ENCODE measurements around the gene SRSF6. TPM values are rescaled to one million over a fixed set of nuclear protein-coding genes. Genes with fewer than 3 reads are reported as not detected.

SRSF6 gene
- polyA plus RNA-seq, 1 donor (not counting 4 experiments of a cell fraction or from before 2014, with no cell fraction given) = 128 TPM

DNA sequence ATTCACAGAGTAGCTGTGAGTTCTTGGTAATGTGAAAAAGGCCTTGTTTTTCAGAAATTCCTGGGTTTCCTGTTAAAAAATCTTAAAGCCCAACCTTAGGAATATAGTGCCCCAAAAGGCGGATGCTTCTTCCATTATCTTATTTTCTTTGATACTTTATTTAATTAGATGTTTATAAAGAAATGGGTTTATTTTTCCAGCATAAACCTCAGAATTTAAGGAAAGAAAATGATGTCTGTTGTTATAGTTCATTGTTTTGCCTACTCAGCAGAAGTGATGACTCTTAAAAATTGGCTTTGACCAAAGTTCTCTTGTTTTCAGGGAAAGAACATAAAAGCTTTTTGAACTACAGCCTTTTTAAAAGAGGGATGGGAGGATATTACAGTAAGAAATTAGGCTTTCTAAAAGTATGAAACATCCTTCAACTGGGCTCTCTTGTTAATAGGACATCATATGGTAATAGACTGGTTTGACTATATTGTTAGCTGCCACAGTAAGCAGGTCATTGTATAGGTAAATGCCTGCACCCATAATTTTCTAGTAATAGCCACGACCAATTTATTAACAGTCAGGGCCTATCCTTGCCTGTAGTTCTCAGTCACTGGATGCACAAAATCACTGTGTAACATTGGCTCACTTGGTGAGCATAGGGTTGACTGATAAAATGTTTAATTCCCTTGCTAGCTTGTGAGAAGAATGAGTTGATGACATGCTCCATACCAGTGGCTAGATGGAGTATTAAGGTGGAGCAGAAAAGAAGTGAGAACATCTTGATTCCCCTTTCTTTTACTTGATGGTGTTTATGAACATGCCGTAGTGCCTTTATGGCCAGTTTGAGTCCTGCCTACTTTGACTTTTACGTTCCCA, 5.2 kb downstream of the SRSF6 start:
- no peak overlapping the region for H3K27ac ChIP-seq (ENCODE audit: control insufficient read depth, insufficient read depth, low read length)
- no peak for TF ChIP-seq EZH2 (IDR thresholded peaks at IDR 0.05; ENCODE audit: low read length)
- TF ChIP-seq, protein P1, sequence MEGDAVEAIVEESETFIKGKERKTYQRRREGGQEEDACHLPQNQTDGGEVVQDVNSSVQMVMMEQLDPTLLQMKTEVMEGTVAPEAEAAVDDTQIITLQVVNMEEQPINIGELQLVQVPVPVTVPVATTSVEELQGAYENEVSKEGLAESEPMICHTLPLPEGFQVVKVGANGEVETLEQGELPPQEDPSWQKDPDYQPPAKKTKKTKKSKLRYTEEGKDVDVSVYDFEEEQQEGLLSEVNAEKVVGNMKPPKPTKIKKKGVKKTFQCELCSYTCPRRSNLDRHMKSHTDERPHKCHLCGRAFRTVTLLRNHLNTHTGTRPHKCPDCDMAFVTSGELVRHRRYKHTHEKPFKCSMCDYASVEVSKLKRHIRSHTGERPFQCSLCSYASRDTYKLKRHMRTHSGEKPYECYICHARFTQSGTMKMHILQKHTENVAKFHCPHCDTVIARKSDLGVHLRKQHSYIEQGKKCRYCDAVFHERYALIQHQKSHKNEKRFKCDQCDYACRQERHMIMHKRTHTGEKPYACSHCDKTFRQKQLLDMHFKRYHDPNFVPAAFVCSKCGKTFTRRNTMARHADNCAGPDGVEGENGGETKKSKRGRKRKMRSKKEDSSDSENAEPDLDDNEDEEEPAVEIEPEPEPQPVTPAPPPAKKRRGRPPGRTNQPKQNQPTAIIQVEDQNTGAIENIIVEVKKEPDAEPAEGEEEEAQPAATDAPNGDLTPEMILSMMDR (optimal IDR thresholded peaks at IDR 0.05 in 1 of 3, IDR thresholded peaks at IDR 0.05 in 1 of 3, conservative IDR thresholded peaks at IDR 0.05 in 1 of 3; ENCODE audit: extremely low read depth in 1 of 3, insufficient read depth in 2 of 3, low read length in 3 of 3) = no peak
- H3K27me3 ChIP-seq (ENCODE audit: control insufficient read depth, extremely low read depth, insufficient read depth, low read length) = no peaks in the 10 kb centered on the region
- no peak overlapping the region for H3K4me2 ChIP-seq (ENCODE audit: control insufficient read depth, extremely low read depth, insufficient read depth, low read depth, low read length)
- peaks cover 55% of the 10 kb centered on the region for H3K79me2 ChIP-seq (ENCODE audit: control insufficient read depth, insufficient read depth, low read length)
- peaks cover 6% of the 10 kb centered on the region for H3K9me1 ChIP-seq (ENCODE audit: control insufficient read depth, extremely low read depth, insufficient read depth, low read length)
- peaks cover 22% of the 10 kb centered on the region for H4K20me1 ChIP-seq (ENCODE audit: control insufficient read depth, extremely low read depth, insufficient read depth, low read length)
- peaks cover 8% of the 10 kb centered on the region for H3K4me1 ChIP-seq (ENCODE audit: control insufficient read depth, extremely low read depth, insufficient read depth, low read length)
- H2AFZ ChIP-seq (ENCODE audit: control insufficient read depth, low read length) = no peak overlapping the region
- no peak overlapping the region for H3K4me3 ChIP-seq (ENCODE audit: control insufficient read depth in 2 of 3, extremely low read depth in 1 of 3, insufficient read depth in 2 of 3, low read depth in 1 of 3, low read length in 3 of 3)
- no peak overlapping the region for H3K9ac ChIP-seq (ENCODE audit: control insufficient read depth, extremely low read depth, insufficient read depth, low read length)
- dilution Hi-C loops (cut with MboI; ENCODE audit: extremely low pct_ligation_motif_present, low sequenced_read_pairs) = no loop called here
- DNase-seq (ENCODE audit: low read depth, low spot score) = no peak
- no peak for FAIRE-seq
- H3K9me3 ChIP-seq (ENCODE audit: control insufficient read depth, low read depth, low read length) = no peaks in the 10 kb centered on the region
- H3K36me3 ChIP-seq (ENCODE audit: control insufficient read depth in 2 of 2, extremely low read depth in 1 of 2, insufficient read depth in 2 of 2, low read length in 2 of 2) = peaks cover 22 to 47% of the 10 kb centered on the region in 2 experiments

GRCh38 chr20:43463527-43464218, 6.0 kb downstream of the SRSF6 start:
- Histone ChIP-seq H2AFZ (ENCODE audit: control insufficient read depth, low read length) (no peak overlapping the region), H3K4me1 (ENCODE audit: control insufficient read depth, extremely low read depth, insufficient read depth, low read length) (peaks cover 8% of the 10 kb centered on the region), H4K20me1 (ENCODE audit: control insufficient read depth, extremely low read depth, insufficient read depth, low read length) (peaks cover 22% of the 10 kb centered on the region), H3K4me3 (ENCODE audit: control insufficient read depth in 2 of 3, extremely low read depth in 1 of 3, insufficient read depth in 2 of 3, low read depth in 1 of 3, low read length in 3 of 3) (no peak overlapping the region), H3K27ac (ENCODE audit: control insufficient read depth, insufficient read depth, low read length) (no peak overlapping the region), H3K9me1 (ENCODE audit: control insufficient read depth, extremely low read depth, insufficient read depth, low read length) (peaks cover 6% of the 10 kb centered on the region), H3K36me3 (ENCODE audit: control insufficient read depth in 2 of 2, extremely low read depth in 1 of 2, insufficient read depth in 2 of 2, low read length in 2 of 2) (peaks cover 22 to 47% of the 10 kb centered on the region in 2 experiments), H3K9me3 (ENCODE audit: control insufficient read depth, low read depth, low read length) (no peaks in the 10 kb centered on the region), H3K27me3 (ENCODE audit: control insufficient read depth, extremely low read depth, insufficient read depth, low read length) (no peaks in the 10 kb centered on the region), H3K79me2 (ENCODE audit: control insufficient read depth, insufficient read depth, low read length) (peaks cover 47% of the 10 kb centered on the region), H3K9ac (ENCODE audit: control insufficient read depth, extremely low read depth, insufficient read depth, low read length) (no peak overlapping the region), H3K4me2 (ENCODE audit: control insufficient read depth, extremely low read depth, insufficient read depth, low read depth, low read length) (no peak overlapping the region)
- DNase-seq (ENCODE audit: low read depth, low spot score) (no peak), FAIRE-seq (no peak)
- dilution Hi-C loops (cut with MboI; ENCODE audit: extremely low pct_ligation_motif_present, low sequenced_read_pairs) = no loop called here
- TF ChIP-seq, protein P1 (optimal IDR thresholded peaks at IDR 0.05 in 1 of 3, IDR thresholded peaks at IDR 0.05 in 1 of 3, conservative IDR thresholded peaks at IDR 0.05 in 1 of 3; ENCODE audit: extremely low read depth in 1 of 3, insufficient read depth in 2 of 3, low read length in 3 of 3) = no peak
- no peak for TF ChIP-seq EZH2 (IDR thresholded peaks at IDR 0.05; ENCODE audit: low read length)
